RWPE1 (cell line): ENCODE results near the gene TENM4.

Experiments used
- CTCF ChIA-PET: fragments of 350-600 bp; sonication (Branson Sonifier 250); formaldehyde crosslinking; extraction: SDS; loops from one replicate; lab custom pipeline; 2021; lab: Yijun Ruan, JAX
- POLR2A ChIA-PET: fragments of 400-600 bp; formaldehyde crosslinking; extraction: SDS; loops from one replicate; lab custom pipeline; 2020; ENCODE audit warnings: antibody characterized with exemption; ENCODE audit not compliant: low non-redundant PET; lab: Yijun Ruan, JAX
- DNase-seq: peaks from one replicate; pipeline ENCODE4 v3.0.0; 2012; ENCODE audit warnings: low spot score
- H3K27ac ChIP-seq: fragments of 450-650 bp; 2 replicates; pipeline ENCODE4 v1.5.1; 2017
- CTCF ChIP-seq: fragments of 450-650 bp; conservative IDR thresholded peaks from 2 replicates; pipeline ENCODE4 v1.5.1; 2017; ENCODE audit warnings: low read depth, mild to moderate bottlenecking

TENM4 gene

DNA sequence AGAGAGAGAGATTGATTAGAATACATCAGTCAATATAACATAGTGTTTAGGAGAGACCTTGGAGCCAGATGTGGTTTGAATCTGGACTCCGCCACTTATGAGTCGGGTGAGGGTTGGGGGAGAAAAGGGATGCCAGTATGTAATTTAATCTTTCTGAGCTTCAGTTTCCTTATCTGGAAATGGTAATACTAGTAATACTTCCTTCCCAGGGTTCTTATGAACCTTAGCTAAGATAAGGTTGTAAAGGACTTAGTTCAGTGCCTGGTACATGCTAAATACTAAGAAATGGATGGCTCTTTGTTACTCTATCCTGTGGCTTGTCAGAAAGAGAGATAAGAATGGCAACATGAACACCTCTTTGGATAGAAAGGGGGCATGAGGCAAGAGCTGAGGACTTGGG, 640.1 kb downstream of the TENM4 start:
- no peak for DNase-seq
- TF ChIP-seq CTCF = no peak
- H3K27ac ChIP-seq = no peak overlapping the region
- ChIA-PET POLR2A (no interaction called here), CTCF (no interaction called here)

- POLR2A ChIA-PET = no interaction called here
- CTCF ChIA-PET = no interaction called here
- TF ChIP-seq CTCF = no peak
- no peak for DNase-seq
- no peak overlapping the region for H3K27ac ChIP-seq
Measured at GRCh38 chr11:78800096-78800690, 640.6 kb downstream of the TENM4 start.

DNA sequence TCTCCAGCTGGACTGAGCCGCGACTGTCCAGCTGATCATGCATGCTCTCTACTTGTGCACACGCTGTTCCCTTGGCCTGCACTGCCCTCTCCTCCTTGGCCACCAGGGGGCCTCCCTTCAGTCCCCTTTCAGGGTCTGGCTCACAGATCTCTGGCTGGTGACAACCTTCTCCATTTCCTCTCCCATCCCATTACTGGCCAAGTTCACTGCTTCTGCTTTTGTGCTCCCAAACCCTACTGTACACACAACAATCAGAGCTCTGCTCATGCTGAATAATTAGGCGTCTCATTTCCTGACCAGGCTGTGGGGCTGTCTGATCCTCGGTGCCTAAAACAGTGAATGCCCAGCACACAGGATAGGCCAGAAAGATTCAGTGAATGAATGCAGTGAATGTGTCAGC, 642.2 kb downstream of the TENM4 start:
- H3K27ac ChIP-seq = no peak overlapping the region
- ChIA-PET CTCF (interaction anchor here (0.6 to 1.9 kb wide), 8 partner anchors 9 to 1659 kb away, joined by 3 to 10 read pairs (median 3); no protein-coding TSS in a partner anchor), POLR2A (no interaction called here)

GRCh38 chr11:78797559-78797958, 643.3 kb downstream of the TENM4 start:
- no peak overlapping the region for H3K27ac ChIP-seq
- DNase-seq = no peak
- no peak for TF ChIP-seq CTCF
- ChIA-PET POLR2A (no interaction called here), CTCF (interaction anchor here (0.7 to 1.9 kb wide), 4 partner anchors 8 to 648 kb away, joined by 3 to 10 read pairs (median 5); no protein-coding TSS in a partner anchor)

More for the DNA sequence above, 642.2 kb downstream of the TENM4 start:
- no peak; the same call in 1 of the 2 replicates for TF ChIP-seq CTCF
- DNase-seq = peak; percentile 24

DNA sequence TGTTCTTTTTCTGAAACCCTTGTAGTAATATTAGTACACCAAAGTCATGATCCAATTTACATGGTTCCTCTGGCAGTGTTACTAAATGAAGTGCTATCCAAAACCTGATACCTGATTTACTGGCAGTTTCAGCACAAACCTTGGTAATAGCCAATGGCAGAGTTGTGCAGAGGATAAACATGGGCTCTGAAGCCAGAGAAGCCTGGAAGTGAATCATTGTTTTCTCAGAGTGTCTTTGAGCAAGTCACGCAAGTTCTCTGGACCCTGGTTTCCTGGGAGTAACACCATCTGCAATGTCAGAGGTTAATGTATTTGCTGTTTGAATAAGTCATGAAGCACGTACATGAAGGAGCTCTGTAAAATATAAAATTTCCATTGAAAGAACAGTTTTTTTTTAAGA, 643.9 kb downstream of the TENM4 start:
- POLR2A ChIA-PET = no interaction called here
- peak; percentile 14 for DNase-seq
- CTCF ChIA-PET = interaction anchor here (0.7 kb wide), 1 partner anchor 648 kb away, joined by 3 read pairs; no protein-coding TSS in a partner anchor
- H3K27ac ChIP-seq = no peak overlapping the region
- no peak for TF ChIP-seq CTCF

- DNase-seq = no peak
- H3K27ac ChIP-seq = no peak overlapping the region
- ChIA-PET CTCF (interaction anchor here (0.6 kb wide), 1 partner anchor 162 kb away, joined by 3 read pairs; no protein-coding TSS in a partner anchor), POLR2A (no interaction called here)
- TF ChIP-seq CTCF = no peak
Measured at GRCh38 chr11:78795621-78796261, 645.1 kb downstream of the TENM4 start.
